WTC11 (cell line): ENCODE data around the gene UGT2B10. TPM values are rescaled to one million over a fixed set of nuclear protein-coding genes. Genes with fewer than 3 reads are reported as not detected.

Source experiments
- ATAC-seq: fragments of 200-7000 bp; cut with Tn5 transposase; 2 replicates; pipeline ENCODE4 v1.10.0; 2021; ENCODE audit warnings: mild to moderate bottlenecking, moderate library complexity
- CTCF ChIA-PET: fragments of 300-600 bp; sonication (Branson Sonifier 250); formaldehyde crosslinking; loops from one replicate; lab custom pipeline; 2021; ENCODE audit warnings: antibody characterized with exemption; lab: Charles Lee
- POLR2A ChIA-PET: fragments of 350-600 bp; sonication (Branson Sonifier 250); formaldehyde crosslinking; loops from one replicate; lab custom pipeline; 2021; ENCODE audit warnings: antibody characterized with exemption; lab: Charles Lee
- DNase-seq: peaks from one replicate; pipeline ENCODE4 v3.0.0; 2021; ENCODE audit warnings: low spot score
- H3K27ac Mint-ChIP-seq: 2 replicates; pipeline ENCODE4 v1.8.0; 2021; ENCODE audit warnings: mixed read lengths
- H3K27me3 Mint-ChIP-seq: 2 replicates; pipeline ENCODE4 v1.8.0; 2021; ENCODE audit warnings: low read depth, mild to moderate bottlenecking, moderate library complexity, mixed read lengths
- H3K36me3 Mint-ChIP-seq: 2 replicates; pipeline ENCODE4 v1.8.0; 2021; ENCODE audit warnings: mixed read lengths
- H3K4me1 Mint-ChIP-seq: 2 replicates; pipeline ENCODE4 v1.8.0; 2022; ENCODE audit warnings: mixed read lengths
- H3K4me3 Mint-ChIP-seq: 2 replicates; pipeline ENCODE4 v1.8.0; 2021; ENCODE audit warnings: mild to moderate bottlenecking, moderate library complexity, mixed read lengths
- H3K9me3 Mint-ChIP-seq: 2 replicates; pipeline ENCODE4 v1.8.0; 2021; ENCODE audit warnings: mixed read lengths
- ATF1 ChIP-seq: sonication (generic); formaldehyde crosslinking; IDR thresholded peaks from 2 replicates; pipeline ENCODE4 v1.8.1; 2023; ENCODE audit warnings: mild to moderate bottlenecking, moderate library complexity, missing genetic modification reagents
- FOXP1 ChIP-seq: sonication (generic); formaldehyde crosslinking; IDR thresholded peaks from 2 replicates; pipeline ENCODE4 v1.8.0; 2022; ENCODE audit warnings: missing genetic modification reagents, mild to moderate bottlenecking, moderate library complexity, borderline replicate concordance
- GRHL2 ChIP-seq: fragments of 250-450 bp; sonication (Bioruptor Pico); IDR thresholded peaks from 2 replicates; pipeline ENCODE4 v1.8.0; 2022; ENCODE audit warnings: mild to moderate bottlenecking, moderate library complexity; ENCODE audit not compliant: insufficient replicate concordance, severe bottlenecking
- MYBL2 ChIP-seq: sonication (generic); formaldehyde crosslinking; IDR thresholded peaks from 2 replicates; pipeline ENCODE4 v1.8.1; 2023; ENCODE audit warnings: mild to moderate bottlenecking, moderate library complexity, missing genetic modification reagents
- NR2C2 ChIP-seq: sonication (generic); formaldehyde crosslinking; IDR thresholded peaks from 2 replicates; pipeline ENCODE4 v1.8.0; 2022; ENCODE audit warnings: mild to moderate bottlenecking, missing genetic modification reagents
- PRRX2 ChIP-seq: fragments of 250-450 bp; sonication (Bioruptor Pico); IDR thresholded peaks from 2 replicates; pipeline ENCODE4 v1.8.0; 2021; ENCODE audit warnings: mild to moderate bottlenecking
- total RNA-seq: library from RNA; stranded (reverse); gene quantifications from 3 replicates; pipeline ENCODE4 v1.2.3, GENCODE V29; 2021
- TF ChIP-seq, protein P1 (sequence below): sonication (generic); formaldehyde crosslinking; IDR thresholded peaks from 2 replicates; pipeline ENCODE4 v1.8.0; 2023; ENCODE audit warnings: mild to moderate bottlenecking, missing genetic modification reagents
- TF ChIP-seq, protein P2 (sequence below): sonication (generic); formaldehyde crosslinking; IDR thresholded peaks from 2 replicates; pipeline ENCODE4 v1.8.1; 2023; ENCODE audit warnings: mild to moderate bottlenecking, missing genetic modification reagents, moderate library complexity
- TF ChIP-seq, protein P3 (sequence below): sonication (generic); formaldehyde crosslinking; IDR thresholded peaks from 2 replicates; pipeline ENCODE4 v1.8.1; 2023; ENCODE audit warnings: mild to moderate bottlenecking, missing genetic modification reagents, borderline replicate concordance
- TF ChIP-seq, protein P4 (sequence below): sonication (generic); formaldehyde crosslinking; IDR thresholded peaks from 2 replicates; pipeline ENCODE4 v1.8.1; 2023; ENCODE audit warnings: mild to moderate bottlenecking, missing genetic modification reagents, moderate library complexity
- TF ChIP-seq, protein P5 (sequence below): sonication (generic); formaldehyde crosslinking; IDR thresholded peaks from 2 replicates; pipeline ENCODE4 v1.8.1; 2022; ENCODE audit warnings: low read depth, missing genetic modification reagents, borderline replicate concordance
- TF ChIP-seq, protein P6 (sequence below): fragments of 250-450 bp; sonication (Bioruptor Pico); IDR thresholded peaks from 2 replicates; pipeline ENCODE4 v1.9.0; 2021; ENCODE audit warnings: mild to moderate bottlenecking

The UGT2B10 gene
- total RNA-seq, 1 experiment from 2014 or later: 0.17 TPM

DNA sequence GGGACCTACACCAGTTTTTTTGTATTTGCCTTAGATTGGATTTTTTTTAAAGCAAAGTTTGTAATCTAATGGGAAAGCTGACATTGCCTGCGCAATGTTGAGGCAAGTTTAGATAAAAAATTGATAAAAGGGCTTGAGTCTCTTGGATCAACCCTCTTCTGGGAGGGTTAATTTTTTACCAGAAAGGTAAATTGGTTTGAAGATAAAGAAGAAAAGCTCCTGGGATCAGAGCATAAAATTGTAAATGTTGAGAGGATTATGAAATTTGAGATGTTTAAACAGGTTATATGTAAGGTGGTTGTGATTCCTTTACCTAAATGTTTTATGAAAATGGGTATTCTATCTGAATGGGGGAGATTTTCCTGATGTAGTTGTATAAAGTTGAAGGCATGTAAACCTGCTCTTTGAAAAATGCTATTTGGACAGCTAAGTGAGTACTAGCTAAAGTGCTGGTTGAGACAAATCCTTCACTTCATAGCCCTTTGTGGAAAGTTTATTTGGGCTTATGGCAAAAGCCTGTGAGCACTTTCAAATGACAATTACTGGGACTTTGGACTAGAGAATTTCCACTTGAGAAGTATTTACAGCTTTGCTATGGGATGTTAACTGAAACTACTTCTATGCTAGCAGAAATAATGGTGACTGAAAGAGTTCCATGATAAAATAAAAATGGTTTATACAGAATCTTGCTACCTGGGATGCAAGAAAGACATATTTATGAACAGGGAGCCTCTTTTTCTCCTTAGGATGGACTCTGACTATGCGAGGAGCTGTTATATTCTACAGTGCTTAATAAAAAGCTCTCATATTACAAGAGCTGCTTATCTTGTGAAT lies 56.2 kb downstream of the UGT2B10 start:
- ChIA-PET CTCF (no interaction called here), POLR2A (no interaction called here)
- no peak for ATAC-seq
- Mint-ChIP-seq H3K4me3 (no peak overlapping the region), H3K27me3 (no peaks in the 10 kb centered on the region), H3K27ac (no peak overlapping the region), H3K4me1 (peaks cover 5% of the 10 kb centered on the region; the same call in 1 of the 2 replicates), H3K9me3 (peaks cover 29% of the 10 kb centered on the region), H3K36me3 (peaks cover 4% of the 10 kb centered on the region)
- no peak for TF ChIP-seq PRRX2 (CRISPR knock-in tag)
- no peak for DNase-seq

DNA sequence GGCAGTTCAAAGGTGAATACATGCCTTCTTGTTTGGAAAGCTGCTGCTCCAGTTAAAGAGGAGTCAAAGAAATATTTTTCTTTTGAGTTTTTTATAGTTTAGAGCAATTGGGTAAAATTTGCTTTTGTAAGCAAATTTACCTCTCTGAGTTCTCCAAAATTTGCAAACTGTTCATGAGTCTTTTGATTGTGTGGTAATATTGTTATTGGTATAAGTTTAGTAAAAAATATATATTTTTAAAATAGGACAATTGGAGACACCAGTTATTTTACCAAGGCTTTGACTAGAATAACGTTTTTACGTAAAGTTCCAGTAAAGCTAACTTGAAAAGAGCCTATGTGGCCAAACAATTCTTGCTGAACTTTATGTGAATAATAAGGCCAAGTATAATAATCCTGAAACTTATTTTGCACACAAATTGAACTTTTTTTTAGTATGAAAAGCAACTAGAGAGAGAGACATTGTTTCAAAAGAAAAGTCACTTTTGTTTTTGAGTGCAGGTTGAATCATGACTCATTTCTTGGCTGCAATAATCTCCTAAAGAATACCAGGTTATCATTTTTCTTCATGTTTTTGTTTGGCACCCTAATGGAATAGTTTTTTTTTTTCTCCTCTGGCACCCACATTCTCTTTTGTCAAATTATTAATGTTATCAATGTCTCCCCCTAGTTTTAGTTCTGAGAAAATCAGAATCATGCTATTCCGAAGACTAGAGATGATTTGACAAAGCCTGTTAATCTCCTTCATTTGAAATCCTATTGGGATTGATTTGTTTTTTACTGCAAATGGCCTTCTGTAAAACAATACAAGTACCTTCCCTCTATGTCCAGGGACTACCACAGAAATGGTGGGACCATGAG lies 57.1 kb downstream of the UGT2B10 start:
- TF ChIP-seq MYBL2 (CRISPR knock-in tag): no peak
- TF ChIP-seq, protein P1, sequence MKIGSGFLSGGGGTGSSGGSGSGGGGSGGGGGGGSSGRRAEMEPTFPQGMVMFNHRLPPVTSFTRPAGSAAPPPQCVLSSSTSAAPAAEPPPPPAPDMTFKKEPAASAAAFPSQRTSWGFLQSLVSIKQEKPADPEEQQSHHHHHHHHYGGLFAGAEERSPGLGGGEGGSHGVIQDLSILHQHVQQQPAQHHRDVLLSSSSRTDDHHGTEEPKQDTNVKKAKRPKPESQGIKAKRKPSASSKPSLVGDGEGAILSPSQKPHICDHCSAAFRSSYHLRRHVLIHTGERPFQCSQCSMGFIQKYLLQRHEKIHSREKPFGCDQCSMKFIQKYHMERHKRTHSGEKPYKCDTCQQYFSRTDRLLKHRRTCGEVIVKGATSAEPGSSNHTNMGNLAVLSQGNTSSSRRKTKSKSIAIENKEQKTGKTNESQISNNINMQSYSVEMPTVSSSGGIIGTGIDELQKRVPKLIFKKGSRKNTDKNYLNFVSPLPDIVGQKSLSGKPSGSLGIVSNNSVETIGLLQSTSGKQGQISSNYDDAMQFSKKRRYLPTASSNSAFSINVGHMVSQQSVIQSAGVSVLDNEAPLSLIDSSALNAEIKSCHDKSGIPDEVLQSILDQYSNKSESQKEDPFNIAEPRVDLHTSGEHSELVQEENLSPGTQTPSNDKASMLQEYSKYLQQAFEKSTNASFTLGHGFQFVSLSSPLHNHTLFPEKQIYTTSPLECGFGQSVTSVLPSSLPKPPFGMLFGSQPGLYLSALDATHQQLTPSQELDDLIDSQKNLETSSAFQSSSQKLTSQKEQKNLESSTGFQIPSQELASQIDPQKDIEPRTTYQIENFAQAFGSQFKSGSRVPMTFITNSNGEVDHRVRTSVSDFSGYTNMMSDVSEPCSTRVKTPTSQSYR (CRISPR knock-in tag): no peak
- TF ChIP-seq FOXP1 (CRISPR knock-in tag): no peak
- TF ChIP-seq, protein P2, sequence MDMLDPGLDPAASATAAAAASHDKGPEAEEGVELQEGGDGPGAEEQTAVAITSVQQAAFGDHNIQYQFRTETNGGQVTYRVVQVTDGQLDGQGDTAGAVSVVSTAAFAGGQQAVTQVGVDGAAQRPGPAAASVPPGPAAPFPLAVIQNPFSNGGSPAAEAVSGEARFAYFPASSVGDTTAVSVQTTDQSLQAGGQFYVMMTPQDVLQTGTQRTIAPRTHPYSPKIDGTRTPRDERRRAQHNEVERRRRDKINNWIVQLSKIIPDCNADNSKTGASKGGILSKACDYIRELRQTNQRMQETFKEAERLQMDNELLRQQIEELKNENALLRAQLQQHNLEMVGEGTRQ (CRISPR knock-in tag): no peak
- TF ChIP-seq, protein P3, sequence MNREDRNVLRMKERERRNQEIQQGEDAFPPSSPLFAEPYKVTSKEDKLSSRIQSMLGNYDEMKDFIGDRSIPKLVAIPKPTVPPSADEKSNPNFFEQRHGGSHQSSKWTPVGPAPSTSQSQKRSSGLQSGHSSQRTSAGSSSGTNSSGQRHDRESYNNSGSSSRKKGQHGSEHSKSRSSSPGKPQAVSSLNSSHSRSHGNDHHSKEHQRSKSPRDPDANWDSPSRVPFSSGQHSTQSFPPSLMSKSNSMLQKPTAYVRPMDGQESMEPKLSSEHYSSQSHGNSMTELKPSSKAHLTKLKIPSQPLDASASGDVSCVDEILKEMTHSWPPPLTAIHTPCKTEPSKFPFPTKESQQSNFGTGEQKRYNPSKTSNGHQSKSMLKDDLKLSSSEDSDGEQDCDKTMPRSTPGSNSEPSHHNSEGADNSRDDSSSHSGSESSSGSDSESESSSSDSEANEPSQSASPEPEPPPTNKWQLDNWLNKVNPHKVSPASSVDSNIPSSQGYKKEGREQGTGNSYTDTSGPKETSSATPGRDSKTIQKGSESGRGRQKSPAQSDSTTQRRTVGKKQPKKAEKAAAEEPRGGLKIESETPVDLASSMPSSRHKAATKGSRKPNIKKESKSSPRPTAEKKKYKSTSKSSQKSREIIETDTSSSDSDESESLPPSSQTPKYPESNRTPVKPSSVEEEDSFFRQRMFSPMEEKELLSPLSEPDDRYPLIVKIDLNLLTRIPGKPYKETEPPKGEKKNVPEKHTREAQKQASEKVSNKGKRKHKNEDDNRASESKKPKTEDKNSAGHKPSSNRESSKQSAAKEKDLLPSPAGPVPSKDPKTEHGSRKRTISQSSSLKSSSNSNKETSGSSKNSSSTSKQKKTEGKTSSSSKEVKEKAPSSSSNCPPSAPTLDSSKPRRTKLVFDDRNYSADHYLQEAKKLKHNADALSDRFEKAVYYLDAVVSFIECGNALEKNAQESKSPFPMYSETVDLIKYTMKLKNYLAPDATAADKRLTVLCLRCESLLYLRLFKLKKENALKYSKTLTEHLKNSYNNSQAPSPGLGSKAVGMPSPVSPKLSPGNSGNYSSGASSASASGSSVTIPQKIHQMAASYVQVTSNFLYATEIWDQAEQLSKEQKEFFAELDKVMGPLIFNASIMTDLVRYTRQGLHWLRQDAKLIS (CRISPR knock-in tag): no peak
- TF ChIP-seq ATF1: no peak
- TF ChIP-seq, protein P4, sequence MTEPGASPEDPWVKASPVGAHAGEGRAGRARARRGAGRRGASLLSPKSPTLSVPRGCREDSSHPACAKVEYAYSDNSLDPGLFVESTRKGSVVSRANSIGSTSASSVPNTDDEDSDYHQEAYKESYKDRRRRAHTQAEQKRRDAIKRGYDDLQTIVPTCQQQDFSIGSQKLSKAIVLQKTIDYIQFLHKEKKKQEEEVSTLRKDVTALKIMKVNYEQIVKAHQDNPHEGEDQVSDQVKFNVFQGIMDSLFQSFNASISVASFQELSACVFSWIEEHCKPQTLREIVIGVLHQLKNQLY (CRISPR knock-in tag): no peak
- TF ChIP-seq, protein P5, sequence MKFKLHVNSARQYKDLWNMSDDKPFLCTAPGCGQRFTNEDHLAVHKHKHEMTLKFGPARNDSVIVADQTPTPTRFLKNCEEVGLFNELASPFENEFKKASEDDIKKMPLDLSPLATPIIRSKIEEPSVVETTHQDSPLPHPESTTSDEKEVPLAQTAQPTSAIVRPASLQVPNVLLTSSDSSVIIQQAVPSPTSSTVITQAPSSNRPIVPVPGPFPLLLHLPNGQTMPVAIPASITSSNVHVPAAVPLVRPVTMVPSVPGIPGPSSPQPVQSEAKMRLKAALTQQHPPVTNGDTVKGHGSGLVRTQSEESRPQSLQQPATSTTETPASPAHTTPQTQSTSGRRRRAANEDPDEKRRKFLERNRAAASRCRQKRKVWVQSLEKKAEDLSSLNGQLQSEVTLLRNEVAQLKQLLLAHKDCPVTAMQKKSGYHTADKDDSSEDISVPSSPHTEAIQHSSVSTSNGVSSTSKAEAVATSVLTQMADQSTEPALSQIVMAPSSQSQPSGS (CRISPR knock-in tag): no peak
- TF ChIP-seq, protein P6, sequence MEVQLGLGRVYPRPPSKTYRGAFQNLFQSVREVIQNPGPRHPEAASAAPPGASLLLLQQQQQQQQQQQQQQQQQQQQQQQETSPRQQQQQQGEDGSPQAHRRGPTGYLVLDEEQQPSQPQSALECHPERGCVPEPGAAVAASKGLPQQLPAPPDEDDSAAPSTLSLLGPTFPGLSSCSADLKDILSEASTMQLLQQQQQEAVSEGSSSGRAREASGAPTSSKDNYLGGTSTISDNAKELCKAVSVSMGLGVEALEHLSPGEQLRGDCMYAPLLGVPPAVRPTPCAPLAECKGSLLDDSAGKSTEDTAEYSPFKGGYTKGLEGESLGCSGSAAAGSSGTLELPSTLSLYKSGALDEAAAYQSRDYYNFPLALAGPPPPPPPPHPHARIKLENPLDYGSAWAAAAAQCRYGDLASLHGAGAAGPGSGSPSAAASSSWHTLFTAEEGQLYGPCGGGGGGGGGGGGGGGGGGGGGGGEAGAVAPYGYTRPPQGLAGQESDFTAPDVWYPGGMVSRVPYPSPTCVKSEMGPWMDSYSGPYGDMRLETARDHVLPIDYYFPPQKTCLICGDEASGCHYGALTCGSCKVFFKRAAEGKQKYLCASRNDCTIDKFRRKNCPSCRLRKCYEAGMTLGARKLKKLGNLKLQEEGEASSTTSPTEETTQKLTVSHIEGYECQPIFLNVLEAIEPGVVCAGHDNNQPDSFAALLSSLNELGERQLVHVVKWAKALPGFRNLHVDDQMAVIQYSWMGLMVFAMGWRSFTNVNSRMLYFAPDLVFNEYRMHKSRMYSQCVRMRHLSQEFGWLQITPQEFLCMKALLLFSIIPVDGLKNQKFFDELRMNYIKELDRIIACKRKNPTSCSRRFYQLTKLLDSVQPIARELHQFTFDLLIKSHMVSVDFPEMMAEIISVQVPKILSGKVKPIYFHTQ: no peak
- no peak for TF ChIP-seq GRHL2
- no peak for TF ChIP-seq NR2C2 (CRISPR knock-in tag)
- Mint-ChIP-seq H3K27ac (no peak overlapping the region), H3K9me3 (peaks cover 25% of the 10 kb centered on the region), H3K36me3 (peaks cover 4% of the 10 kb centered on the region), H3K4me1 (peaks cover 5% of the 10 kb centered on the region; the same call in 1 of the 2 replicates), H3K4me3 (no peak overlapping the region), H3K27me3 (no peaks in the 10 kb centered on the region)
- ChIA-PET CTCF (no interaction called here), POLR2A (no interaction called here)
- no peak for ATAC-seq
- DNase-seq: no peak
